CD4-positive, alpha-beta T cell treated with Interleukin-1 beta for 1 hour (primary cell): ENCODE measurements around the gene IFNL3.
"Not testable (repeated sequence)": the region's sequence is repeated elsewhere in the genome, so short reads cannot be mapped to it uniquely, and the experiment has no call there.

ENCODE experiments used
- DNase-seq, 2 donors: peaks; one replicate each; pipeline ENCODE4 v3.0.0-alpha.2; 2020 to 2022

The IFNL3 gene

DNA sequence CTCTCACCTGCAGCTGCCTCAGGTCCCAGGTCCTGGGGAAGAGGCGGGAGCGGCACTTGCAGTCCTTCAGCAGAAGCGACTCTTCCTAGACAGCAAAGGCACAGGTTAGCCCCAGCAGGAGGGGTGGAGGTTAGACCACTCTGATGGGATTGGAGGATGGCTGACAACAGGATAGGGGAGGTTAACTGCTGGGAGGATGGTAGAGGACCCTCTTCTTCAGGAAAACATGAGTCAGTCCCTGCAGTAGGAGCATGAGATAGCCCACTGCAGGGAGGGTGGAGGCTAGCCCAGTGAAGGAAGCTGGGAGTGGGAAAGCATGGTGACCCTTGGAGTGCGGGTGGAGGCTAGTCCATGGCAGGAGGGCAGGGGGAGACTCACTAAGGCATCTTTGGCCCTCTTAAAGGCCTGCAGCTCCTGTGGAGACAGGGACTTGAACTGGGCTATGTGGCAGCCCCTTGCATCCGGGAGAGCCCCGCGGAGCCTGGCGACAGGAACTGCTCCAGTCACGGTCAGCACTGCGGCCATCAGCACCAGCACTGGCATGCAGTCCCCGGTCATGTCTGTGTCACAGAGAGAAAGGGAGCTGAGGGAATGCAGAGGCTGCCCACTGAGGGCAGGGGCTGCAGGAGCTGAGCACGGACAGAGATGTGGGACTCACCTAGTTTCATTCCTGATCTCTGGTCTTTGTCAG, at the start of gene IFNL3:
IFNL3 (minus strand) TSS at position 597 of the 691 bp plus-strand sequence; CDS start at position 558, 39 bp downstream.
- DNase-seq, result not testable (repeated sequence)

DNA sequence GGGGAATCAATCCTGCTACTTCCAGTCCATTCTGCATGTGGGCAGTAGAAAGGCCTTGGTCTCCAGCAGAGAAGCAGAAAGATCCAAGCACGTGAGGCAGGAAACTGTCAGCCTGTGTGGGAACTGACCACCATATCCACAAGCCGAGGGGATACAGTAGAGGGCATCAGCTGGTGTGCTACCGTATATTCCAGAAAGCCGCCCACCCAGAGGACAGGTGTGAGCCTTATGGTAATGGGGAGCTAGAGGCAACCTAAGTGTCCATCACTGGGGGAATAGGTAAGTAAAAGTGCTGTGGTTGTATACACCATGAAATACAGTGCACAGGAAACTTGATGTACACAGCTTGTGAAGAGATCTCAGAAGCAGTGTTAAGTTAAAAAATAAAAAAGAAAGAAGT, 48.6 kb upstream of the IFNL3 start:
- DNase-seq, result no peak

DNA sequence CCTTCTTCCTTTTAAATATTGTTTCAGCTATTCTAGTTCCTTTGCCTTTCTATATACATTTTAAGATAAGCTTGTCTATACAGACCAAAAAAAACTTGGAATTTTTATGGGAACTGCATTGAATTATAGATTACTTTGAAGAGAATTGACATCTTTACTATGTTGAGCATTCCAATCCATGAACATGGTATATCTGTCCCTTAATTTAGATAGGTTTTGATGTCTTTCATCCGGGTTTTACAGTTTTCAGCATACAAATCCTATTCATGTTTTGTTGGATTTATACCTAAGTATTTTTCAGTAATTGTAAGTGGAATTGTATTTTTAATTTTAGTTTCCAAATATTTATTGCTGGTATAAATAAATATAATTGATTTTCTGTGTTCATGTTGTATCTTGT, 39.2 kb upstream of the IFNL3 start:
- no peak for DNase-seq

DNA sequence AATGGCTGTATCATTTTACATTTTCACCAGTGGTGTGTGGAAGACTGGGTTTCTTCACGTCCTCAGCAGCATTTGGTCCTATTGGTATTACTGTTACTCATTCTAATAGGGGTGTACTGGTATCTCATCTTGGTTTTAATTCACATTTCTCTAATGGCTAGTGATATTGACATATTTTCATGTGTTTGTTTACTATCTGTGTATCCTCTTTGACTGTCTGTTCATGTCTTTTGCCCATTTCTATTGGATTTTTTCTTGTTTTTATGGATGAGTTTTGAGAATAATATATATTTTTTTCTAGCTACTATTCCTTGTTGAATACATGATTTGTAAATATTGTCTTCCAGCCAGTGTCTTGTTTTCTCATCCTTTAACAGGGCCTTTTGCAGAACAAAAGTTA, 37.2 kb upstream of the IFNL3 start:
- no peak for DNase-seq

DNA sequence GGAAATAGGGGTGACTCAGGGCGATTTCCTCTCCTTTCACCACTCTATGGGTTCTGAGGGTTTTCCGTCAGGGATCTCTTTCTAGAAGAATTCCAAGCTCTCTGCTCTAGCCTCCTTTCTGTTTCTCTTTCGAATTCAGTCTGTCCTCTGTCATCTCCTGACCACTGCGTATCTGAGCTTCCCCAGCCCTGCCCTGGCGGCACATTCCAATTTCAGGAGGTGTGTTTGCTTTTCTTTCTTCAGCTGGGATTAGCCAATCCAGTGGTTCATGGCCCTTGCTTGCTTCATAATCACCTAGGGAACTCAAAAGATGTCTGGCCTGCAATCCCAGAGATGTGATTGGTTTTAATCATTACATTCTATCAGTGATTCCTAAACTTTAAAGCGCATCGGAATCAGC, 32.8 kb upstream of the IFNL3 start:
- no peak for DNase-seq

DNA sequence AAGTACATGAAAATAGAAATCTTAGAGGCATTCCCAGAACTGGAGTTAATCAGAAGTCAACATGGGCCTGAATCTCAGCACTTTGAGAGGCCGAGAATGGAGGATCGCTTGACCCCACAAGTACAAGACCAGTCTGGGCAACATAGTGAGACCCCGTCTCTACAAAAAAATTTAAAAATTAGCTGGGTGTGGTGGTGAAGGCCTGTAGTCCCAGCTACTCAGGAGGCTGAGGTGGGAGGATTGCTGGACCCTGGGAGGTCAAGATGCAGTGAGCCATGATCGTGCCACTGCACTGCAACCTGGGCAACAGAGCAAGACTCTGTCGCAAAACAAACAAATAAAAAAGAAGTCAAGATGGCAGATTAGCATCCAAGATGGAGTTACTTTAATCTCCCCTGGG, 31.9 kb upstream of the IFNL3 start:
- no peak for DNase-seq

DNA sequence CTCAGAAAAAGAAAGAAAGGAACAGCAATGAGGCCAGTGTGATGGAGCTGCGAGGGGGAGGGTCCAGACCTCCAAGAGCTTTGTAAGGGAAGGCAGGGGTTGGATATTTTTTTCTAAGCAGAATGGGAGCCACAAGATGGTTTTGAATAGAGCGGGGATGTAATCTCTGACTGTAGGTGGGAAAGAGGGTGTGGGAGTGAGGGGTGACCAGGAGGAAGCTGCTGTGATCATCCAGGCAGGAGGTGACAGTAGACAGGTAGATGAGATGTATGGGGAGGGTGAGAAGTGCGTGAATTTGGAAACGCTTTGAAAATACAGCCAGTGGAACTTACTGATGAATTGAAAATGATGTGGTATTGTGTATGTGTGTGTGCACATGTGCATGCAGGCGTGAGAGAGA, 30.8 kb upstream of the IFNL3 start:
- DNase-seq, result no peak

DNA sequence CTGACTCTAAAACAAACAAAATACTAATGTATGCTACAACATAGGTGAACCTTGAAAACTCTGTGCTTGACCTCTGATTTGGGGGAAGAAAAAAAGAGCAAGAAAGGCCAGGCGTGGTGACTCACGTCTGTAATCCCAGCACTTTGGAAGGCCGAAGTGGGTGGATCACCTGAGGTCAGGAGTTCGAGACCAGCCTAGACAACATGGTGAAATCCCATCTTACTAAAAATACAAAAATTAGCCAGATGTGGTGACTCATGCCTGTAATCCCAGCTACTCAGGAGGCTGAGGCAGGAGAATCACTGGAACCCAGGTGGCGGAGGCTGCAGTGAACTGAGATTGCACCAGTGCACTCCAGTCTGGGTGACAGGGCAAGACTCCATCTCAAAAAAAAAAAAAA, 29.1 kb upstream of the IFNL3 start:
- not testable (repeated sequence) for DNase-seq

DNA sequence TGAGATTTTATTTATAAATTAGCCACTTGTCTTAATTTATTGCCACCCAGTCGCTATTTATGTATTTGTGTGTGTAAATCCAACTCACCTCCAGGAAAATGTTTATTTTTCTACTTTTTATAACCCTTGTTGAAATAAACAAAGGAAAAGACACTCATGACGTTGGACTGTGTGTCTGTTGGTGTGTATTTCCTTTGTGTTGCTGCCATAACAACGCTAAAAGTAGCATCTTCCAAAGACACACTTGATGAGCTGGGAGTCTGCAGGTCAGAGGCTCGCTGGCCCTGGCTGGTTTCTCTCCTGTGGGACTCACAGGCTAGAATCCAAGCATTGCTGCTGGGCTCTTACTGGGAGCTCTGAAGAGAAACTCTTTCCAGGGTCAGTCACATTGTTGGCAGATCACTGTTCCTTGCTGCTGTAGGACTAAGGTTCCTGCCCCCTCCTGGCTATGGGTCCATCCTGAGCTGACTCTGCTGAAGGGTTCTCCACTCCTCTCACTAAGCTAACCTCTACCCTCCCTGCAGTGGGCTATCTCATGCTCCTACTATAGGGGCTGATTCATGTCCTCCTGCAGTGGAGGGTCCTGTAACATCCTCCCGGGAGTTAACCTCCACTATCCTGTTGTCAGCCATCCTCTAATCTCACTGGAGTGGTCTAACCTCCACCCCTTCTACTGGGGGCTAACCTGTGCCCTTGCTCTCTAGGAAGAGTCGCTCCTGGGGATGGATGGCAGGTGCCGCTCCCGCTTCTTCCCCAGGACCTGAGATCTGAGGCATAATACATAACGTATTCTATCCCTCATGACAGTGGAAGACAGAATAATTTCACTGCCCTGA, 25.4 kb upstream of the IFNL3 start:
- no peak for DNase-seq

DNA sequence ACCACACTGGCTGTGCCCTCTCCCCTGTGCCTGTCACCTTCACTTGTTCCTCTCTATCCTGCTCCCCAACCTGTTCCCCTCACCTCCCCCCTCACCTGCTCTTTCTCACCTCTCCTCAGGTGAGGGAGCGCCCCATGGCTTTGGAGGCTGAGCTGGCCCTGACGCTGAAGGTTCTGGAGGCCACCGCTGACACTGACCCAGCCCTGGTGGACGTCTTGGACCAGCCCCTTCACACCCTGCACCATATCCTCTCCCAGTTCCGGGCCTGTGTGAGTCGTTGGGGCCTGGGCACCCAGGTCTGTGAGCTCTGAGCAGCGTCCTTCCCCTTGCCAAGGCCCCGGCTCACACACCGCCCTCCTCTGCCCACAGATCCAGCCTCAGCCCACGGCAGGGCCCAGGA, 24.6 kb upstream of the IFNL3 start:
- not testable (repeated sequence) for DNase-seq

DNA sequence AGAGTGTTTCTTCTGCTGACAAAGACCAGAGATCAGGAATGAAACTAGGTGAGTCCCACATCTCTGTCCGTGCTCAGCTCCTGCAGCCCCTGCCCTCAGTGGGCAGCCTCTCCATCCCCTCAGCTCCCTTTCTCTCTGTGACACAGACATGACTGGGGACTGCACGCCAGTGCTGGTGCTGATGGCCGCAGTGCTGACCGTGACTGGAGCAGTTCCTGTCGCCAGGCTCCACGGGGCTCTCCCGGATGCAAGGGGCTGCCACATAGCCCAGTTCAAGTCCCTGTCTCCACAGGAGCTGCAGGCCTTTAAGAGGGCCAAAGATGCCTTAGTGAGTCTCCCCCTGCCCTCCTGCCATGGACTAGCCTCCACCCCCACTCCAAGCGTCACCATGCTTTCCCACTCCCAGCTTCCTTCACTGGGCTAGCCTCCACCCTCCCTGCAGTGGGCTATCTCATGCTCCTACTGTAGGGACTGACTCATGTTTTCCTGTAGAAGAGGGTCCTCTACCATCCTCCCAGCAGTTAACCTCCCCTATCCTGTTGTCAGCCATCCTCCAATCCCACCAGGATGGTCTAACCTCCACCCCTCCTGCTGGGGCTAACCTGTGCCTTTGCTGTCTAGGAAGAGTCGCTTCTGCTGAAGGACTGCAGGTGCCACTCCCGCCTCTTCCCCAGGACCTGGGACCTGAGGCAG, 23.9 kb upstream of the IFNL3 start:
- DNase-seq, result not testable (repeated sequence)

DNA sequence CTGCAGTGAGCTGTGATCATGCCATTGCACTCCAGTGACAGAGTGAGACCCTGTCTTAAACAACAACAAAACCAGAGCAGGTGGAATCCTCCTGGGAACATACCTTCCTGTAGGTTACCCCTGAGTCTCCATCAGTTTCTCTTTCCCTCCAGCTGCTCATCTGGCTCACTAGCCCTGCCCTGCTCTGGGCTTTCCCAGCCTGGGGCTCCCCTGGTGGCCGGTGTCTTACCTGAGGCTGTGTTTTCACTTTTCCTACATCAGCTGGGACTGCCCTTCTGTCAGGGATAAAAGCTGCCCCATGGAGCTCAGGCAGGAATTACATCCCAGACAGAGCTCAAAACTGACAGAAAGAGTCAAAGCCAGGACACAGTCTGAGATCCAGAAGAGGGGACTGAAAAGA, 23.3 kb upstream of the IFNL3 start, which contains the start of gene IFNL2:
IFNL2 (plus strand) TSS at position 312 of the 400 bp plus-strand sequence. CDS start 173 bp downstream, outside the sequence.
- DNase-seq, result not testable (repeated sequence)

DNA sequence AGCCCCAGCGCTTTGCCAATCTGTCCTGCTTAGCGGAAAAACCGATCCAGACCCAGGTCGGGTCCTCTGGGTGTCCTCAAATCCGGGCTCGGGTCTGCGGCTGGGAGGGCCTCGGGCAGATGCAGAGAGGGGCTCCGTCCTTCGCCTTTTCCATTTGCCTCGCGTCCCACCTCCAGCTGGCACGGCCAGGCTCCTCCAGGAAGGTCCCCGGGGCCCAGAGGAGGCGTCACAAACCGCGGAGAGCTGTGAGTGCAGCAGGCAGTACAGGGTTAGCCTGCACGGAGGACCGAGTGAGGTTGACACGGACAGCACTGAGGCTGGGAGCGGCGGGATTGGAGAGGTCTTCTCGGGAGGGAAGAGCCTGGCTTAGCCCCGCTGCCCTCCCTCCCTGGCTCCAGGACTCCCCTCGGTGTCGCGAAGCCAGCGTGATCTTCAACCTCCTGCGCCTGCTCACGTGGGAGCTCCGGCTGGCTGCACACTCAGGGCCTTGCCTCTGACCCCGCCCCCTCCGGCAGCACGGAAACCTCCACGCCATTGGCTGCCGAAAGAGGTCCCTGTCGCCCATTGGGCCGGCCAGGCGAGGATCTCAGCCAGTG, 20.6 kb upstream of the IFNL3 start:
- DNase-seq, result no peak

DNA sequence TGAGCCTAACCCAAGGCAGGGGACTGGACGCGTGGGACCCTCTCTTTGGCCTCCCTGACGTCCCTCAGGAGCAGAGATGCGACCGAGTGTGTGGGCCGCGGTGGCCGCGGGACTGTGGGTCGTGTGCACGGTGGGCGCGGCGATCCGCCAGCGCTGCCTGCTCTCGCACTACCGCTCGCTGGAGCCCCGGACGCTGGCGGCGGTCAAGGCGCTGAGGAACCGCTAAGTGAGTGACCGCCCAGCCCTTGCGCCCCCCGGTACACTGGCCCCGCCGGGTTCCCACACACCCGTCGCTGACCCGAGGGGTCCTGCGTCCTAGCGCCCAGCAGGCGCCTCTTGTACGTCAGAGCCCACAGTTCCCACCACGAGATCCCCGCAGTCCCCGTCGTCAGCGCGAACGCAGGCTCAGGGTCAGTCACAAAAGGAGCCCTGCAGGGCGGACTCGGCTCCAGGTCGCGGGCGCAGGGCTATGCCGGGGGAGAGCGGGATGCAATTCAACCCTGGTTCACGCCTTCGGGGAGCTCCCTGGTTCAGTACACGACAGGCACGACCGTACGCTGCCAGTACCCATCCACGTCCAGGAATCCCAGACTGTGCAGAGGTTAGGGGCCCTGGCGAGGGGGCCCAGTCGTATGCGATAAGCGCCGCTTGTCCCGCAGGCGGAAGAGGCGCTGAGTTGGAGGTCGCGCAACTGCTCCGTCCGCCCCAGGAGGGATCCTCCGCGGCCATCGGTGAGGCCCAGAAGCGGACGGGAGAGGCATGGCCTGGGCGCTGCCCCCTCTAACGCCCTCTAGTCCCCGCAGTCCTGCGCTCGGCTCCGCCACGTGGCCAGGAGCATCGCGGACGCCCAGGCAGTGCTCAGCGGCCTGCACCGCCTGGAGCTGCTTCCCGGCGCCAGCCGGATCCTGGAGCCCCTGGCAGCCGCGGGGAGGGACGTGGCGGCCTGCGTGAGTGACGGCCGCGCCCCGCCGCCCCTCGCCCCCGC, 19.8 kb upstream of the IFNL3 start:
- no peak for DNase-seq

DNA sequence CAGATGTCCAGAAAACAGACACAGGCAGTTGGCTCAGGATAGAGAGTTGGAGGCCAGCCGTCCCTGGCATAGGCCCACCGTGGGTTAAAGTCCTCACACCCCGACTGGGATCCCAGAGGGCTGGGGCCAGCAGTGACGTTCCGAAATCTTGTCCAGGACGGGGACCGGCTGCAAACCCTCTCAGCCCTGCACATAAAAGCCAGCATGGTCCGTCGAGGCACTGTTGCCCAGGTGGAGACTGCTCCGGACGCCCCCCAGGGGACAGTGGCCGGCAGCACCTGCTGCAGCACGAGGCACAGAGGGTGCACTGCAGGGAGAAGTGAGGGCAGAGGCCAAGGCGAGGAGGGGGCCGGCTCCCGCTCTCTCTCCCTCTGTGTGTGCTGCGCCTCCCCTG, 19.1 kb upstream of the IFNL3 start:
- DNase-seq, result no peak

DNA sequence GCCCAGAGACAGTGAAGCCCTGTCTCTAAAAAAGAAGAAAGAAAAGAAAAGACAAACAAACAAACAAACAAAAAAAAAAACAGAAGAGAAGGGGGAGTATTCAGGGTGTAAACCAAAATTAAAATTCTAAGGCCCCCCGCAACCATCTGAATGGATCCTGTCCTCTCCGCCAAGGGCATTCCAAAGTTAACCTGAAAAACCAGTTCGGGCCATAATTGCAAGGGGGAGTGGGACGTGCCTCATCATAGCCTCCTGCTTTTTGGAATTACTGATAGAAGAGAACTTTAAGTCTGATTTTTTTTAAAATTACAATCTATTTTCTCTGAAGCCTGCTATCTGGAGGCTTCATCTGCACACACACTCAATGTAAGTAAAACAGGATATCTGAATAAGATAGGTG, 17.7 kb upstream of the IFNL3 start:
- DNase-seq, result no peak

DNA sequence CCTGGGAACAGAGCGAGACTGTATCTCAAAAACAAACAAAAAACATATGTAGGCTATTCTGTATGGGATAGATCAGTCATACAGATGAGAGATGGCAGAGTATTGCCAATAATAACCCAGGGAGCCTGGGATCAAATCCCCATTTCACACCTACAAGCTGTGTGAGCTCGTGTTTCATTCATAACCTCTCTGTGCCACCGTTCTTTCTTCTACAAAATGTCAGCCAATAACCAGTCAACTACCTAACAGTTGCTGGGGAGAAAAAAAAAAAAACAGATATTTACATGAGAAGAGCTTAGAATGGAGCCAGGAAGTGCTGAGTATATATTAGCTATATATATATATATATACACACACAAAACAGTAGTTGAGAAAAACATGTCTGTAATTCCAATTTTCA, 16.9 kb upstream of the IFNL3 start:
- DNase-seq, result no peak

DNA sequence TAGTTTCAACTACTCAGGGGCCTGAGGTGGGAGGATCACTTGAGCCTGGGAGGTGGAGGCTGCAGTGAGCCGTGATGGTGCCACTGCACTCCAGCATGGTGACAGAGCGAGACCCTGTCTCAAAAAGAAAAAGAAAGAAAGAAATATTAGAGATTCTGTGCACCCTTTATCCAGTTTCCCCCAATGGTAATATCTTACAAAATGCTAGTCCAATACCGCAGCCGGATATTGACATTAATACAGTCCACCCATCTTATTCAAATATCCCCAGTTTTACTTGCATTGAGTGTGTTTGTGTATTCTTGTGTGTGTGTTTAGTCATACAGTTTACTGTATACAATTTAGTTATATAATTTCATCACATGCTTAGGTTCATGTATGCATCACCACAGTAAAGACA, 12.4 kb upstream of the IFNL3 start:
- no peak for DNase-seq

DNA sequence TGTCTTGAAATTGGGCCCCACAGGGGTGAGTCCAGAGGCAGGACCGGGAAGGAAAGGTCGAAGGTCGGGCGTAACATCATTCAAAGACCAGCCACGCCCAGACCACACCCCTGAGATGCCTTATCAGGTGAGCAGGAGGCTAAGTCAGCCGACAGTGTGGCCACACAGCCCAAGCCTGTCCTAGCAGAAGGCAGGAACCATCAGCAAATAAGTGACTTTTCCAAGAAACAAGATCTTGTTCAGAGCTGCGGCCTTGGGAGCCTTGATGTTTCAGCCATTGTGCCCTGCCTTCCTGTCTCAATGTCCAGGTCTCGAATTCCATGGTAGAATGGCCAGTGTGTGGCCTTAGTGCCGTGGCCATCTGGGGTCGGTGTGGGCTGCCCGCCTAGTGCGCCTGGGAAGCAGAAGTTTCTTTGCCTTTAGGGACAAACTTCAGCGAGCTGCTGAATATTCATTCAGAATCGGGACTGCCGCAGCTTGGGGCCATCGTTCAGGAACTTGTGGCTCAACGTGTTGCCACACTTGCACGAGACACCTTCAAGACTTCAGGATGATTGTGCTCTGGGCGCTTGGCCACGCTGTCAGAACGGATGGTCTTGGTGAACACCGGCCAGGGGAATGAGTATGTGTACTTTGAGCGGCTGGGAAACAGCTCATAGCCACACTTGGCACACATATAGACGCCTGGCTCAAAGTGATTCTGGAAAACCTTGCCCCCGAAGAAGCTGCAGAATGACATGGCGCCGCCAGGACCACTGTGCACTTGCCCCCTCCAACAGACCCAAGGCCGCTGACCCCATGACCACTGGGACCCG, 9.9 kb upstream of the IFNL3 start:
- no peak for DNase-seq

DNA sequence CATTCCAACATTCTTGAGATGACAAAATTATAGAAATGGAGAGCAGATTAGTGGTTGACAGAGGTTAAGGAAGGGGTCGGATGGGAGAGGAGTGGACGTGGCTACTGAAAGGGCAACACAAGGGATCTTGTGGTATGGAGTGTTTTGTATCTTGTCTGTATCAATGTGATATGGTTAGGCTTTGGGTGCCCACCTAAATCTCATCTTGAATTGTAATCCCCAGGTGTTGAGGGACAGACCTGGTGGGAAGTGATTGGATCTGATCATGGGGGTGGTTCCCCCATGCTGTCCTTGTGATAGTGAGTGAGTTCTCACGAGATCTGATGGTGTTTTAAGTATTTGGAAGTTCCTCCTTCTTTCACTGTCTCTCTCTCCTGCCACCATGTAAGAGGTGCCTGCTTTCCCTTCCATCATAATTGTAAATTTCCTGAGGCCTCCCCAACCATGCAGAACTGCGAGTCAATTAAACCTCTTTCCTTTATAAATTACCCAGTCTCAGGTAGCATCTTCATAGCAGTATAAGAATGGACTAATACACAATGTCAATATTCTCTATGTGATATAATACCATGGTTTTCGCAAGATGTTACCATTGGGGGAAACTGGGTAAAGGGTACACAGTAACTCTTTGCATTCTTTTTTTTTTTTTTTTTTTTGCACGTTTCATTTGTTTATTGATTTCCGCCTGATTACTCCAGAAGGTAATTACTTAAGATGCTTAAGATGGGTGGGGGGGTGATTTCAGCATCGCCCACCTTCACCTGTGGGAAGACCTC, 8.8 kb upstream of the IFNL3 start:
- DNase-seq, result no peak
